Measurements from ENCODE around the gene KPNA5.

KPNA5 gene

DNA sequence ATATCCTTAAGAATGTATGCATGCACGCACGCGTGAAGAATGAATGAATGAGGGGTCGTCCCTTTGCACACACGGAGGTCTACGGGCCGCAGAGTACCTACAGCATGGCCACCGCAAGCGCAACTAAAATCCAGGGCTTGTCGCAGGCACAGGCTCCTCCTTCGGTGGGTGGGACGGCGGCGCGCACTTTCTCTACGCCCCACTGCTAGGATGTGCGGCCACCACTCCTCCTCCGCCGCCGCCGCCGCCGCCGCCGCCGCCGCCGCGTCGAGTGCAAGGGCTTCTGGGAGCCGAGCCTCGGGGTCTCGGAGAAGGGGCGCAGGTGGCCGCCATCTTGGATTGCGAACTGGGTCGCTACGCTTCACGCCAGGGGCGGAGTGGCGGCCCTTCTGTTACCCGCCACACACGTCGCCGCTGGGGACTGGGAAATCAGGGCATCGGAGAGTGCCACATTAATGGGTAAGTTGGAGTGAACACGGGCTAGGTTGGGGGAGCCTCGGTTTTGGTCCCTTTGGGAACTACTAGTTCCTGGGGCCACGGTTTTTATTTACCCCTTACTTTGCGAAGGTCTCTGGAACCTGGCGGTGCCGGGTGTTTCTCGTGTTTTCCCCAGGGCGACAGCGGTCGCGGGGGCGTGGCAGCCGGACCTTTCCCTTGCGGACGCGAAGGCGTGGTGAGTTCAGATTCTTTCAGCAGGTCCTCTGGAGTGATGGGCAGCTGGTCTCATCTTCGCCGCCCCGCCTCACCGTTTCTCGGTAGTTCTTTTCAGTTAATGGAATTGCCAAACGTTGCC, at the start of gene KPNA5:
Gene KPNA5 (plus strand): TSS at position 332 of the 793 bp plus-strand sequence. CDS start 124 bp downstream, at position 456.
- TF ChIP-seq, protein P1, sequence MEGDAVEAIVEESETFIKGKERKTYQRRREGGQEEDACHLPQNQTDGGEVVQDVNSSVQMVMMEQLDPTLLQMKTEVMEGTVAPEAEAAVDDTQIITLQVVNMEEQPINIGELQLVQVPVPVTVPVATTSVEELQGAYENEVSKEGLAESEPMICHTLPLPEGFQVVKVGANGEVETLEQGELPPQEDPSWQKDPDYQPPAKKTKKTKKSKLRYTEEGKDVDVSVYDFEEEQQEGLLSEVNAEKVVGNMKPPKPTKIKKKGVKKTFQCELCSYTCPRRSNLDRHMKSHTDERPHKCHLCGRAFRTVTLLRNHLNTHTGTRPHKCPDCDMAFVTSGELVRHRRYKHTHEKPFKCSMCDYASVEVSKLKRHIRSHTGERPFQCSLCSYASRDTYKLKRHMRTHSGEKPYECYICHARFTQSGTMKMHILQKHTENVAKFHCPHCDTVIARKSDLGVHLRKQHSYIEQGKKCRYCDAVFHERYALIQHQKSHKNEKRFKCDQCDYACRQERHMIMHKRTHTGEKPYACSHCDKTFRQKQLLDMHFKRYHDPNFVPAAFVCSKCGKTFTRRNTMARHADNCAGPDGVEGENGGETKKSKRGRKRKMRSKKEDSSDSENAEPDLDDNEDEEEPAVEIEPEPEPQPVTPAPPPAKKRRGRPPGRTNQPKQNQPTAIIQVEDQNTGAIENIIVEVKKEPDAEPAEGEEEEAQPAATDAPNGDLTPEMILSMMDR (IDR thresholded peaks at IDR 0.05; ENCODE audit: control insufficient read depth, insufficient read depth, low read depth, low read length, missing control alignments) = no peak
- H3K4me3 ChIP-seq (ENCODE audit: control insufficient read depth, low read depth, low read length) = peak within 1 kb of the TSS; percentile 94
- DNase-seq (ENCODE audit: low read depth) = no peak

DNA sequence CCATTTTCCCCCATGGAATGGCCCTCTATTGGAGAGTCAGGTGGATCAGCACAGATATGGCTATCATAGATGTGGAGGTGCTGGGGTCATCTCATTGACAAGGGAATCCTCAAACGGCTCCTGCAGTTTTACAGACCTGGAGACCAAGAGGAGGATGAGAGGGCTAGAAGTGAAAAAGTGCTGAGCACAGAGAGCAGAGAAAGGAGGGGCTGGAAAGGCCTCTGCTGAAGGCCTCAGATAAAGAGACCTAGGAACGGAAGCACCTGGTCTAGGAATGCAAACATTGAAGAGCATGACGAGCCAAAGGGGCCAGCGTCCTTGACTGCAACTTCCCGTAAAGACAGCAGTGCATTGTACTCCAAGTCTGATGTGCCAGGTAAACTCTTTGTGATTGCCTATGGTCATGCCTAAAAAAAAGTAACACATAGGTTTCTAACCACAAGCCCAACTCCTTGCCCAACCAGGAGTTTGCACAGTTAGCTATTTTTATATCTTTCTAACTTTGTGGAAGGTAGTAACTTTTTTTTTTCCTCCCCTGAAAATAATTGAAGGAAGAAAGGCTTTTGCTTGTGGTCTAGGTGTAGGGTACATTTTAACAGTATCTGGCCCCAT, 49.5 kb upstream of the KPNA5 start:
- TF ChIP-seq, protein P1 (IDR thresholded peaks at IDR 0.05; ENCODE audit: control insufficient read depth, insufficient read depth, low read depth, low read length, missing control alignments) = no peak
- H3K4me3 ChIP-seq (ENCODE audit: control insufficient read depth, low read depth, low read length) = no peak overlapping the region
- no peak for DNase-seq (ENCODE audit: low read depth)

DNA sequence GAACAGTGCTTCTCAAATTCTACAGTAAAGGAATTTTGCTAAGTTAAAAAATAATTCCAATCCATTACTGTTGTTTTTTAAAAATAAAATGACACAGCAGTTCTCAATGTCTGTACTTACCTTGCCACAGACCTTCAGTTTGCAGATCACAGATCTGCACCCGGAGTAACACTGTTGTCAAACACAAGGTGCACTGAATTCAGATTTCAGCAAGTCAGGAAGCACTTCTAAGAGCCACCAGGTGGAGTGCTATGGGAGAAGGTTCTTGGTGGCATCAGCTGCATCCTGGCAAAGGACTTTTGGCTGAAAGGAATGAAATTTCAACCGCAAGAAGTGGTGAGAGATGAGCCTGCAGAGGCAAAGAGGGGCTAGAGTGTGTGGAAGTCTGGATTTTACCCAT, 47.3 kb upstream of the KPNA5 start:
- H3K4me3 ChIP-seq (ENCODE audit: control insufficient read depth, low read depth, low read length) = no peak overlapping the region
- TF ChIP-seq, protein P1 (IDR thresholded peaks at IDR 0.05; ENCODE audit: control insufficient read depth, insufficient read depth, low read depth, low read length, missing control alignments) = peak; percentile 21
- DNase-seq (ENCODE audit: low read depth) = no peak

DNA sequence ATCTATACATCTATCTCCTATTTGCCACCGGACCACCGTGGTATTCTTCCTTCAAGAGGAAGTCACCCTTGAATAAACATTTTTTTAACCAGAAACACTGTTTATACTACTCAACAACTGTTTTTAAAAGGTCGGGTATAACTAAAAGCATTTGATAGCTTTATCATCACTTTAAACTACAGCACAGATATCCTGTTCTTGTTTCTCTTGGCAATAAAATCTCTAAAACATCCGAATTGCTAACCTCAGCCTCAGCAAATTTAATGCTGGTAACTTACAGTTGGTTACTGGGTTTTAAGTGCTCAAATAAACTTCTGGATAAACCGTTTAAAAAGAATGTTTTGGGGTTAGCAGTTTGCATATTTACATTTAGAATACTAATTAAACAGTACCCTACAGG, 32.9 kb upstream of the KPNA5 start:
- H3K4me3 ChIP-seq (ENCODE audit: control insufficient read depth, low read depth, low read length) = no peak overlapping the region
- no peak for DNase-seq (ENCODE audit: low read depth)
- TF ChIP-seq, protein P1 (IDR thresholded peaks at IDR 0.05; ENCODE audit: control insufficient read depth, insufficient read depth, low read depth, low read length, missing control alignments) = no peak

DNA sequence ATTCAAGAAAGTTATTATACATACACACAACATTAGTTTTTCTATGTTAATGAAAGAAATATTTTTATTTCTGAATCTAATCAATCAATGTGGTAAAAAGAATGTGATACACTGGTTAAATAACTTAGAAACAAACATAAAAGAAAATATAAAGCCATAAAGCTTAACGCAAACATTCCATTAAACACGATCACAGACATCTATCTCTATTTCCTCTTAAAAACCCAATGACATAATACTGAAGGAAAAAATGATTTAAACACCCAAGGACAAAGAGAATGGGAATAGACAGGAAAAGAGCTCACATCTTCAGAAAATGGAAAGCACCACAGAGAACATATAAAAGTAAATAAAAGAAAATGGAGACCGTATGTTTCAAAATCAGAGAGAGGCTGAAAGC, 31.9 kb upstream of the KPNA5 start:
- TF ChIP-seq, protein P1 (IDR thresholded peaks at IDR 0.05; ENCODE audit: control insufficient read depth, insufficient read depth, low read depth, low read length, missing control alignments) = no peak
- no peak for DNase-seq (ENCODE audit: low read depth)
- H3K4me3 ChIP-seq (ENCODE audit: control insufficient read depth, low read depth, low read length) = no peak overlapping the region

DNA sequence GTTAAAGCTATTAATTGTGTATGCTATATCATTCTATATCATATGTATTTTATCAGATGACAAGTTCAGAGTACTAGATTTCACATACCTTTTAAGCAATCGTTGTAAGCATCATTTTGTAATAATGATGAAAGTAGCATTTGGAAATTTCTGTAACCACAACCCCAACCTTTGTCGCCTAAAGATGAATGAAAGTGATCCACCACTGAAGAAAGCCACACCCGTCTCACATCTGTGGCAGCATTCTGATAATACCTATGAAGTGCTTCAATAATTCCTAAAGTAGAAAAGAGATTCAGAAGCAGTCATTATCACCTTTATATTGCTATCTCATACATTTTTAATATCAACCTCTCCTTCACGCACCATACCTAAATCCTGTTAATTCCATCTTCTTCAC, 29.1 kb upstream of the KPNA5 start:
- H3K4me3 ChIP-seq (ENCODE audit: control insufficient read depth, low read depth, low read length) = no peak overlapping the region
- DNase-seq (ENCODE audit: low read depth) = no peak
- TF ChIP-seq, protein P1 (IDR thresholded peaks at IDR 0.05; ENCODE audit: control insufficient read depth, insufficient read depth, low read depth, low read length, missing control alignments) = no peak
